Trophoblast cell (in vitro differentiated cells and primary cell): ENCODE data around the gene IL6R.
A peak's percentile ranks its signal among the peaks of the same experiment; 100 is the strongest.

Source experiments
- DNase-seq, 2 donors: peaks; one replicate each; pipeline ENCODE4 v3.0.0-alpha.2; 2016
- H2AFZ ChIP-seq: 2 replicates; pipeline ENCODE4 v1.6.1; 2013; ENCODE audit warnings: low read length, moderate library complexity, mild to moderate bottlenecking; ENCODE audit not compliant: insufficient read depth, poor library complexity
- H2AK5ac ChIP-seq: 2 replicates; pipeline ENCODE4 v1.6.1; 2013; ENCODE audit warnings: mild to moderate bottlenecking, low read length
- H2BK120ac ChIP-seq: 2 replicates; pipeline ENCODE4 v1.6.1; 2013; ENCODE audit warnings: low read length, mild to moderate bottlenecking, moderate library complexity; ENCODE audit not compliant: insufficient read depth, poor library complexity
- H2BK12ac ChIP-seq: 2 replicates; pipeline ENCODE4 v1.6.1; 2013; ENCODE audit warnings: mild to moderate bottlenecking, low read length, moderate library complexity
- H2BK5ac ChIP-seq: 2 replicates; pipeline ENCODE4 v1.6.1; 2013; ENCODE audit warnings: low read length, low read depth, moderate library complexity, mild to moderate bottlenecking; ENCODE audit not compliant: poor library complexity
- H3K14ac ChIP-seq: 2 replicates; pipeline ENCODE4 v1.6.1; 2013; ENCODE audit warnings: mild to moderate bottlenecking, low read length
- H3K18ac ChIP-seq: 2 replicates; pipeline ENCODE4 v1.6.1; 2013; ENCODE audit warnings: mild to moderate bottlenecking, low read length
- H3K23ac ChIP-seq: 2 replicates; pipeline ENCODE4 v1.6.1; 2013; ENCODE audit warnings: low read length
- H3K27ac ChIP-seq: 2 replicates; pipeline ENCODE4 v1.5.1; 2013; ENCODE audit warnings: low read depth, mild to moderate bottlenecking, inconsistent platforms, low read length, moderate library complexity
- H3K27me3 ChIP-seq: 2 replicates; pipeline ENCODE4 v1.6.1; 2013; ENCODE audit warnings: inconsistent platforms, mild to moderate bottlenecking, low read length, moderate library complexity; ENCODE audit not compliant: insufficient read depth
- H3K36me3 ChIP-seq, 2 experiments: 1 replicate in 1 of 2; 2 replicates in 1 of 2; pipeline ENCODE4 v1.6.1; 2013; ENCODE audit warnings: low read length in 2 of 2, mild to moderate bottlenecking in 2 of 2, moderate library complexity in 1 of 2; ENCODE audit not compliant: insufficient read depth in 2 of 2, control insufficient read depth in 1 of 2
- H3K4ac ChIP-seq: 2 replicates; pipeline ENCODE4 v1.6.1; 2013; ENCODE audit warnings: low read depth, mild to moderate bottlenecking, low read length, moderate library complexity
- H3K4me1 ChIP-seq, 2 experiments: 1 replicate in 1 of 2; 2 replicates in 1 of 2; pipeline ENCODE4 v1.6.1; 2013; ENCODE audit warnings: low read length in 2 of 2, mild to moderate bottlenecking in 2 of 2, moderate library complexity in 1 of 2; ENCODE audit not compliant: insufficient read depth in 2 of 2, control insufficient read depth in 1 of 2
- H3K4me2 ChIP-seq: 2 replicates; pipeline ENCODE4 v1.6.1; 2013; ENCODE audit warnings: inconsistent platforms, mild to moderate bottlenecking, low read length, moderate library complexity
- H3K4me3 ChIP-seq: 2 replicates; pipeline ENCODE4 v1.5.1; 2013; ENCODE audit warnings: mild to moderate bottlenecking, low read depth, low read length, inconsistent platforms
- H3K79me1 ChIP-seq: one replicate; pipeline ENCODE4 v1.6.1; 2013; ENCODE audit warnings: low read length
- H3K79me2 ChIP-seq: 2 replicates; pipeline ENCODE4 v1.6.1; 2013; ENCODE audit warnings: low read length, mild to moderate bottlenecking; ENCODE audit not compliant: control insufficient read depth, insufficient read depth, poor library complexity
- H3K9ac ChIP-seq: 2 replicates; pipeline ENCODE4 v1.6.1; 2013; ENCODE audit warnings: mild to moderate bottlenecking, low read length
- H3K9me3 ChIP-seq: 2 replicates; pipeline ENCODE4 v1.6.1; 2013; ENCODE audit warnings: low read depth, mild to moderate bottlenecking, control low read depth, inconsistent platforms, low read length; ENCODE audit not compliant: insufficient read depth
- H4K12ac ChIP-seq: 2 replicates; pipeline ENCODE4 v1.6.1; 2013; ENCODE audit warnings: low read depth, mild to moderate bottlenecking, low read length, moderate library complexity
- H4K8ac ChIP-seq: 2 replicates; pipeline ENCODE4 v1.6.1; 2013; ENCODE audit warnings: low read depth, mild to moderate bottlenecking, low read length, moderate library complexity
- H4K91ac ChIP-seq: one replicate; pipeline ENCODE4 v1.6.1; 2013; ENCODE audit warnings: low read depth, mild to moderate bottlenecking, low read length, moderate library complexity
- WGBS: extraction: QIAGEN DNeasy Blood & Tissue Kit; methylation state at CpG from one replicate; pipeline ENCODE4 v1.1.7; 2013; ENCODE audit warnings: missing lambda C conversion rate; ENCODE audit not compliant: insufficient read length, insufficient coverage; ENCODE audit errors: extremely low coverage; 5-methylcytosine and 5-hydroxymethylcytosine counted together

The IL6R gene

DNA sequence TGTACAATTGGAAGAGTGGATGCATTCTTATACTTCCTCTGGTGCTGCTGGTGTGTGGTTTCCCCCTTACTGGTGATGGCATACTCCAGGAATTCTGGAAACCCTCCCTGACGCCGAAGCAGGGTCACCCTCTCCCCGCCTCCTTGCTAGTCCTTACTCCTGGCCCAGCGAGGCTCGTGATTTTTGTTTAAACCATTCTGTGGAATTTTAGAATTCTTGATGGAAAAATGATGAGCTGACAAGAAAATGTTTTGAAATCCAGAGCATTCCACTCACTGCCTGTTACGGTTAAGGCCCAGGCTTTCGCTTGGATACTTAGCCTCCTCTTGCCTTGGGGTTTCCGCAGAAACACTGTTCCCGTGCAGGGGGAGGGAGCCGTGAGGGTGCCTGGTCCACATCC lies 41.1 kb downstream of the IL6R start:
- H3K79me2 ChIP-seq: no peaks in the 10 kb centered on the region
- H2BK12ac ChIP-seq: no peak overlapping the region
- H2BK5ac ChIP-seq: no peak overlapping the region
- no peak overlapping the region for H2BK120ac ChIP-seq
- H3K18ac ChIP-seq: no peak overlapping the region
- peaks cover 3 to 4% of the 10 kb centered on the region in 2 experiments for H3K4me1 ChIP-seq
- no peak overlapping the region for H3K4me2 ChIP-seq
- H2AFZ ChIP-seq: no peak overlapping the region
- H3K36me3 ChIP-seq: no peaks in the 10 kb centered on the region
- no peak overlapping the region for H3K14ac ChIP-seq
- WGBS: no CpG with 5 or more reads among the region's 10 CpGs
- no peak overlapping the region for H3K4me3 ChIP-seq
- no peaks in the 10 kb centered on the region for H3K9me3 ChIP-seq
- no peak overlapping the region for H4K8ac ChIP-seq
- no peak overlapping the region for H4K91ac ChIP-seq
- H3K79me1 ChIP-seq: no peaks in the 10 kb centered on the region
- no peak overlapping the region for H3K9ac ChIP-seq
- no peak overlapping the region for H3K27ac ChIP-seq
- no peak overlapping the region for H2AK5ac ChIP-seq
- DNase-seq: peak; percentile 88 to 92
- H3K4ac ChIP-seq: no peak overlapping the region
- H3K23ac ChIP-seq: no peak overlapping the region
- no peaks in the 10 kb centered on the region for H3K27me3 ChIP-seq
- H4K12ac ChIP-seq: no peak overlapping the region

DNA sequence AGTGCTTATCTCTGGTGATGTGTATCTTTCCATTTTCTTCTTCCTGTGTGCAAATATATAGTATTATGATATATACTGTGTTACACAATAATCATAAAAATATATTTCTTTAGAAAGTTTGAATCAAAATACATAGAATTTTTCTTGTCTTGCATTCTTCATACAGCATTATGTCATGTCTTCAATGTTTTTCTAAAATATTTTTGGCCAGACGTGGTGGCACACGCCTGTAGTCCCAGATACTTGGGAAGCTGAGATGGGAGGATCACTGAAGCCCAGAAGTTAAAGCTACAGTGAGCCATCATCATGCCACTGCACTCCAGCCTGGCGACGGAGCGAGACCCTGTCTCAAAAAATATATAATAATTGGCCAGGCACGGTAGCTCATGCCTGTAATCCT lies 41.6 kb downstream of the IL6R start:
- H3K4me3 ChIP-seq: no peak overlapping the region
- no peak overlapping the region for H4K91ac ChIP-seq
- H4K12ac ChIP-seq: no peak overlapping the region
- H3K23ac ChIP-seq: no peak overlapping the region
- peaks cover 3 to 4% of the 10 kb centered on the region in 2 experiments for H3K4me1 ChIP-seq
- no peak overlapping the region for H3K4me2 ChIP-seq
- no peak overlapping the region for H2AFZ ChIP-seq
- H3K79me2 ChIP-seq: no peaks in the 10 kb centered on the region
- H3K27ac ChIP-seq: no peak overlapping the region
- no peak overlapping the region for H3K4ac ChIP-seq
- no peak overlapping the region for H3K18ac ChIP-seq
- no peak overlapping the region for H2AK5ac ChIP-seq
- H3K14ac ChIP-seq: no peak overlapping the region
- peak in 1 of 2 donors; percentile 21 for DNase-seq
- no peak overlapping the region for H4K8ac ChIP-seq
- H3K27me3 ChIP-seq: no peaks in the 10 kb centered on the region
- H3K79me1 ChIP-seq: no peaks in the 10 kb centered on the region
- no CpG with 5 or more reads among the region's 6 CpGs for WGBS
- no peak overlapping the region for H2BK120ac ChIP-seq
- no peak overlapping the region for H2BK12ac ChIP-seq
- no peaks in the 10 kb centered on the region for H3K9me3 ChIP-seq
- H3K36me3 ChIP-seq: no peaks in the 10 kb centered on the region
- no peak overlapping the region for H3K9ac ChIP-seq
- no peak overlapping the region for H2BK5ac ChIP-seq

DNA sequence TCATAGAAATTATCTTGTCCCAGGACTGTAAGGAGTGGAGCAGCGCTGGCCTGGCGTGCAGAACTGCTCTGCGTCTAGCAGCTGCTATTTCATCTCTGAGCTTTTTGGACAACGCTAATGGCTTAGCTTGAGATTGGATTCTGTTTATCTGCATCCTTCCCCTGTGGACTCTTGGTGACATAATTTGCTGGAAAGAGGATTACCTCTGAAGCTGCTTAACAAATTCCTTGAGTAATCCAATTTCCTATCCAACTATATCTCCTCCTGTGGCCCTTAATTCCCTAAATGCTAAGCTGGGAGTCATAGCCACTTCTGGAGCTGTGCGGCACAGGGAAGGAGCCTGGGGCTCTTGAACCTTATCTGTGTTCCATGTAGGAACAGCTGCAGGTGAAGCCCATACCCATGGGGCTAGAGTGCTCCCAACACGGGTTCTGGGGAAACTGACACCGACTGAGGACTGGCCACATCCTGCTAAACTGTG lies 43.2 kb downstream of the IL6R start:
- Histone ChIP-seq H2BK120ac (no peak overlapping the region), H3K4me2 (no peak overlapping the region), H3K4ac (no peak overlapping the region), H3K23ac (no peak overlapping the region), H2BK5ac (no peak overlapping the region), H3K9ac (no peak overlapping the region), H3K4me3 (no peak overlapping the region), H3K79me2 (no peaks in the 10 kb centered on the region), H4K12ac (no peak overlapping the region), H2AK5ac (no peak overlapping the region), H3K27me3 (no peaks in the 10 kb centered on the region), H4K8ac (no peak overlapping the region), H3K27ac (no peak overlapping the region), H3K79me1 (no peaks in the 10 kb centered on the region), H3K18ac (no peak overlapping the region), H2BK12ac (no peak overlapping the region), H4K91ac (no peak overlapping the region), H3K14ac (no peak overlapping the region), H3K4me1 (no peaks in the 10 kb centered on the region), H3K9me3 (no peaks in the 10 kb centered on the region), H3K36me3 (no peaks in the 10 kb centered on the region), H2AFZ (no peak overlapping the region)
- no CpG with 5 or more reads among the region's 7 CpGs for WGBS
- DNase-seq: no peak

DNA sequence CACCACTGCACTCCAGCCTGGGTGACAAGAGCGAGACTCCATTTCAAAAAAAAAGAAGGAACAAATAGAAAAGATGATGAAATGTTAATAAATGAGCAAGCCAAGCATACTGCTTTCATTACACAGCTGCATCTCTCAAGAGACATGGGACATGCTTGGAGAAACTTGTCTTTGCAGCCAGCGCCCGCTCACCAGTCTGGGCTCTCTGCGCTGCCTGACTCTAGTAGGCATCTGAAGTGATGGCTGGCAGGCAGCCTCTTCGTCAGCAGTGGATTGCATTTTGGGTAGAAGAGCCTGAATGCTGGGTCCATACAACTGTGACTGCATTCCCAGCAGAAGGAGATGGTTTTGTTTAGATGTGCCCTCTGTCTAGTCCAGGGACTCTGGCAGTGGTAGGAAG lies 48.0 kb downstream of the IL6R start:
- Histone ChIP-seq H3K79me1 (no peaks in the 10 kb centered on the region), H4K91ac (no peak overlapping the region), H3K79me2 (no peaks in the 10 kb centered on the region), H2BK5ac (no peak overlapping the region), H3K9ac (no peak overlapping the region), H2AFZ (no peak overlapping the region), H3K27me3 (no peaks in the 10 kb centered on the region), H3K4me2 (no peak overlapping the region), H3K18ac (no peak overlapping the region), H3K9me3 (no peaks in the 10 kb centered on the region), H3K23ac (no peak overlapping the region), H3K4ac (no peak overlapping the region), H4K12ac (no peak overlapping the region), H3K4me3 (no peak overlapping the region), H2BK120ac (no peak overlapping the region), H4K8ac (no peak overlapping the region), H3K14ac (no peak overlapping the region), H3K36me3 (no peaks in the 10 kb centered on the region), H3K27ac (no peak overlapping the region), H2BK12ac (no peak overlapping the region), H3K4me1 (no peaks in the 10 kb centered on the region), H2AK5ac (no peak overlapping the region)
- no CpG with 5 or more reads among the region's 5 CpGs for WGBS
- DNase-seq: no peak
